Inferior parietal cortex (tissue), 1 donor: ENCODE results near the gene UBE3B.

ENCODE experiments used
- DNase-seq: peaks from one replicate; pipeline ENCODE4 v3.0.0-alpha.2; 2016; ENCODE audit errors: extremely low spot score

The UBE3B gene

DNA sequence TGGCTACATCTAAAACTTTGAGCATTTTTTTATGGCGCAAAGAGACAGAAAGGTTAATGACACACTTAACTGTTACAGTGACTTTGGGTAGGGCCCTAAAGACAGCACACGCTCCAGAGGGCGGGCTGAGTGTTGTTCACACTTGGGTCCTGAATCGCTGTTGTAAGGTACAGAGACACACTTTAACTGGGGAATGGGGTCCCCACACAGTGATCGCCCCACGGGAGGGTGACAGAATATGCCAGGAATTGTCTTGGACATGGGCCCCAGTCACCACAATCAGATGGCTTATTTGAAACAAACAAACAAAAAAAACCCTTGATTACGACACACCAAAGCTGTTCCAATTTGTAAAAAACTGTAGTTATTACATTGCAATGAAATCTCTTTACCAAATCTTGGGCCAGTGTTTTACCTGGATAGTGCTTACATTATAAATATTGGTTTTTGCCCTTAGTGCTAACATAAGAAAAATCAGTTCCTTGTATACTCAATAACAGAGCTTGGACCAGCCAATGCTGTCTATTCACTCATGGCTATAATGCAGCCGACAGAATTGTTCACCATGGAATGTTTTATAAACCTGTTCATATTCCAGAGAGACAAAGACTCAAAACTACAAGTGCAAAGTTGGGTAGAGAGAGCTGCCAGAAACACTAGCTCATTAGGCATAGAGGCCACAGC, 28.6 kb upstream of the UBE3B start:
- DNase-seq = no peak

DNA sequence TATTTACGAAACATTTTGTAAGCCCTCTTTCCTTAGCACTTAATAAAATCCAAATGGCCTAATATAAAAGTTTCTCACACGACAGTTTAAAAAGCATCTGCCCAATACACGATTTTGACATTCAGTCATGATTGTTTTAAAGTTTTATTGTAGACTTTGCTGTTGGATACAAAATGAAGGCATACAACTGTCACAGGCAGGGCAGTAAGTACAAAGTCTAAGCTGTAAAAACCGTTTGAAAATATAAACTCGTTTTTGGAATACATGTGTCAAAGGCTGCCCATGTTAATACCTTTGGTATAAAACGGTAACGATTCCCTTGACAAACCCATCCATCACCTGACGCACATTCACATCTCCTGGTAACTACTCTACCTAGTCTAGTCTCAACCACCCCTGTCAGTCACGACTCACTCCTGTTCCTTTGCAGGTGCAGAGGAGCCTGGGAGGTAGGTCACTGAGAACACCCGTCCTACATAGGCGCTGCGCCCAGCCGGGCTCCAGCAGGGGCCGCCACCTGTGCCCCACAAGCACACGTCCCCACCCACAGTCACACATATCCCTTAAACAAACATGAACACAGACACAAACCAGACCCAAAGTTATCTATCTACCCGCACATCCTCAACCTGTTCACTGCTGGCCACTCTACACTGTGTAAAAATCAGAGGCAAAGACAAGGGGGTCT, 27.4 kb upstream of the UBE3B start:
- DNase-seq = no peak

DNA sequence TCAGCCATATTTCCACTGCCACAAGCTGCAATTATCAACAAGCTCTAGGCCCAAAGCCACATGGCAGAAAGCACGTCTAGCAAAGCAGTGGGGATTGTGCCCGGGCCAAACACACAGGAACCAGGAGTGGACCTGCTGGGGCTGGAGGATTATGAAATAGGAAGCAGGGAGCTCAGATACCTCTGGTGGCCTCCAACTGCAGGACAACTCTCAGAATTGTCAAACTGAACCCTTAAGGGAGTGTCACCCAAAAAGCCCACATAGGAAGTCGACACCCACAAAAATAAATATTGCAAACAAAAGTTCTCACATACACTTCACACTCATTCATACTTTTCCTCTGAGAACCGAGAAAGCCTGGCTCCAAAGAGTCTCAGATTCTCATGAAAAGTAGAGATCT, 26.5 kb upstream of the UBE3B start:
- DNase-seq = no peak

DNA sequence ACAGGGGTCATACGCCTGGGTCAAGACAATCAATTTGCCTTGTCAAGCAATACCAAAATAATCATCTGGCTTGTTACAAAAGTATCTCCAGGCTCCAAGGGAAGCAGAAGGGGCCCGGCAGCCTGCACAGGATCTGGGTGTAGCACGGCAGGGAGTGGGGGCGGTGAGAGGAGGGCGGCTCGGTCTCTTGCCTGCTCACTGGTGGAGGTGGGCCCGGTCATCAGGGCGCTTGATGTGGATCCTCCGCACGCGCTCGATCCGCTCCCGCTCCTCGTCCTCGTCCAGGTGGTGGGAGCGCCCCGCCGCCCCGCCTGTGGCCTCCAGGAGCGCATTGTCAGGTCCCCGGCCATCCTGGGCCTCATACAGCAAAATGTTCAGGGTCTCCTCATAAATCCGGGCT, 26.0 kb upstream of the UBE3B start:
- DNase-seq = no peak

DNA sequence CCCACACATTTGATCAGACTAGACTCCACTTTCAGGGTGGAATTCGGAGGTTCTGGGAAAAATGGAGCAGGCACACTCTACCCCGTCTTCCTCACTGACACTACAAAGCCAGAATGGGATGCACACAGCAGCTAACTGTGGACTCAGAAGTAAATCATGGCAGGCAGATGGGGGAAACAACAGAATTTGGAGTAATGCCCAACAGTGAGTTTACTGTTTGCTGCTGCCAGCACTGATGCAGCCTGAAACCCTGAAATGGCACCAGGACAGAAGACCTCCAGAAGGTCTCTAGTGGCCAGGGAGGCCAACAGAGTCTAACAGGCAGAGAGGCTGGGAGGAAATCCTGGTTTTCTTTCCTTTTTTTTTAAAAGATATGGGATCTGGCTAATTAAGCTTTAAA, 24.9 kb upstream of the UBE3B start:
- no peak for DNase-seq

DNA sequence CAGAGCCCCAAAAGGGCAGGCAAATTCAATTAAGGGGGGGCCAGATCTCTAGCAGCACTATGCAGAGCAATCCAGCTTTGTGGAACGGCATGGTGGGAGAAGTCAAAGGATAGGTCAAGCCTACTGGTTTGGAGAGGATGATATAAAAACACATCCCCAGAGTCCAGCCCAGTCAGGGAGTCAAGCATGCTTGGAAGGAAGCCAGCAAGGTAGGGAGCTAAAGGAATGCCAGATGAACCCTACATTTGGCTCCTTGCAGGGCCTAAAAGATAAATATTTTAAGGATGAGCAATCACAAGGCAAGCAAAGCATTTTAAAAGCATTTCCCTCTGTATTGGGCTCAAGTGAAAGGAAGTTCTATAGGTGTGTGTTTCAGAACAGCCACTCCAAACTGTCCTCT, 21.7 kb upstream of the UBE3B start:
- no peak for DNase-seq

DNA sequence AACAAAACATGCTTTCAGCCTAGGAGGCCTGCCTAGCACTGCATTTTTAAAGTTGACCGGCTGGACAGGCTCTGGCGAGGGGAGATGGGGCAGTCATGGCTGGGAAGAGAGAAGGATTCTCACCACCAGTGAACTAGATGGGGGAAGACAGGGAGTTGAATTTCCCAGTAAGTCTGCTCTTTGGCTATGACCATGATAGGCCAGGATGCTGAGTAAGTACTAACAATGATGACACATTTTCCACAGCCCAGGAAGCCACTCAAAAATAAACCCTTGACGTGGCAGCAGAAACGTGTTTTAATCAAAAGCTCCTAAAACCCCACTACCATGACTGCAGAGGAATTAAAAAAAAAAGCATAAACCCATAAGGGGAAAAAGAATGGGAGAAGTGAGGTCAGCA, 19.3 kb upstream of the UBE3B start:
- no peak for DNase-seq

DNA sequence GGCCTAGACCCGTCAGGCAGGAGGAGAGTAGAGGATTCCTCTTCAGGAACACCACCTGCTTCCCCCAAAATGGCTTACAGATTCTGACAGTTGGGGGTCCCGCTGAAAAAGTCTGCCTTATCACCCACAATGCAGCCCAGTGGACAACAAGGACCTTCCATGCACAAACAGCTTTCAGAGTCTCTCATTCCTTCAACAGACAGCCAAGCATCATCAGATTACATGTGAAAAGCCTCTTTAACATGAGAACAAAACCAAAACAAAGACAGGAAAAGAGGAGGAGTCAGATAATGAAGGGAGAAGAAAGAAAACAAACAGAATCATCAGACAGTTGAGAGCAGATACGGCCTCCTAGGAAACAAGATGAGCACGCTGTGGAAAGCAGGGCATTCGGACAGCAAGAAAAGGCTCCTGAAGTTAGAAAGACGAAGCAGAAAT, 18.6 kb upstream of the UBE3B start:
- DNase-seq = peak; percentile 25

DNA sequence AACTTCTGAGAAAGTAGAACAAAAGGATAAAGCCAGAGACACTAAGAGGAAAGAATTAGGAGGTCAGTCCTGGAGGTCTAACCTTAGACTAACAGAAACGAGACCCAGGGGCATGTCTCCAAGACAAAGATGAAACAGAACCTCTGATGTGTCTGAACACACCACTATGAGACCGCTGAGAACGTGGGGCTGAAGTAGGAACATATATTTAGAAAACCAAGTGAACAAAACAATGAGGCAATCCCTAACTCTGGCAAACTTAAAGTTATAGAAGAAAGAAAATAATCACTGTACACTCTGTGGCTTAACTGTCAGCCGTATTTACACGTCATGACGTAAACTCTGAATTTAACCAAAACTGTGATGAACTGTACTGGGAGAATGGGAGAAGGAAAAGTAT, 18.2 kb upstream of the UBE3B start:
- DNase-seq = no peak

DNA sequence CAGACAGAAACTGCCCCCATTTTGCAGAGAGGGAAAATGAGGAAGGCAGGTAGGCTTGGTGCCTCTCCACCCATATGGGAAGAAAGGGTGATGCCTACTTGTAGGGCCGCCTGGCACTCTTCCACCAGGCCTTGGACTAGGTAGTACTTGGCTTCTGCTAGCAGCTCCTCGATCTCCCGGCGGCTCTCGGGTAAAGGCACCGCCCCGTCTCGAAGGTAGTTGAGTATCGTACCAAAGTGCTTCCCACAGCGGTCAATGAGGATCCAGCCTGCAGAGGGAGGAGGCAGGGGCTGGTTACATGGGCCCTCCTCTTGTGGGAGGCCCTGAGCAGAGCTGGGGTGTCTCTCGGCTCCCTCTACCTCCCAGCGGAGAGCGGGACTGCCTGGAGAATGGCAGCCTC, 16.9 kb upstream of the UBE3B start:
- DNase-seq = no peak

DNA sequence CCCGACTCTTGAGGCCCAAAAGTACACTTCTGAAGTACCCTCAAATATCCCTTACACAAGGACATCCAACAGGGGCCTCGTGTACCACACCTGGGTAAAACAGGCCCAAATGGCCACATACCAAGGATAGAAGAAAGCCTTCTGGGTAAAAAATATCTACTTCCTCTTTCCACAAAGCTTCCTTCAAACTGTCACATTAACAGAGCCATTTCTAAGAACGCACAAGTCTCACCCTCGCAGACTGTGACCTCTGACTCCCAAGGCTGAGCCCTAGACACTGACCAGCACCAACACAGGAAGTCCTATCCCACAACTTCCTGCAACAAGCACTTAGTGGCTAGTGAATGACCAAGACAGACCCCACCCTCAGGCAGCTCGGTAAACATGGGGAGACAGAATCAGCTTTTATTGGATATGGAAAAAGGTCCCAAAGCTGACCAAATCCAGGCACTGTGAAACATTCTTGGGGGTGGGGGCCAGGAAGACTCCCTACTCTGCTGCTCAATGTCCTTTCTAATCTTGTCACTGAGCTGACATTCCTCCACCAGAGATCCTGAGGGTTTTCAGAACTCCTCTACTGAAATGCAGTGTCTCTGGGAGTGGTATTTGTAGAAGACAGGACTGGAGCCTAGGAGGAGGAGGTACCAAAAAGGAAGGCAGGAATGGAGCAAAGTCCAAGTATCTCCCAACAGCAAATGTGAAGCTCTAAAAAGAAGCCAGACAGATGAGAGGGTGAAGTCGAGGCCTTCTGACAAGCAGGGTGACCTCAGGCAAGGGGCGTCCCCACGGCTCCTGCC, 16.2 kb upstream of the UBE3B start:
- peak; percentile 37 for DNase-seq

DNA sequence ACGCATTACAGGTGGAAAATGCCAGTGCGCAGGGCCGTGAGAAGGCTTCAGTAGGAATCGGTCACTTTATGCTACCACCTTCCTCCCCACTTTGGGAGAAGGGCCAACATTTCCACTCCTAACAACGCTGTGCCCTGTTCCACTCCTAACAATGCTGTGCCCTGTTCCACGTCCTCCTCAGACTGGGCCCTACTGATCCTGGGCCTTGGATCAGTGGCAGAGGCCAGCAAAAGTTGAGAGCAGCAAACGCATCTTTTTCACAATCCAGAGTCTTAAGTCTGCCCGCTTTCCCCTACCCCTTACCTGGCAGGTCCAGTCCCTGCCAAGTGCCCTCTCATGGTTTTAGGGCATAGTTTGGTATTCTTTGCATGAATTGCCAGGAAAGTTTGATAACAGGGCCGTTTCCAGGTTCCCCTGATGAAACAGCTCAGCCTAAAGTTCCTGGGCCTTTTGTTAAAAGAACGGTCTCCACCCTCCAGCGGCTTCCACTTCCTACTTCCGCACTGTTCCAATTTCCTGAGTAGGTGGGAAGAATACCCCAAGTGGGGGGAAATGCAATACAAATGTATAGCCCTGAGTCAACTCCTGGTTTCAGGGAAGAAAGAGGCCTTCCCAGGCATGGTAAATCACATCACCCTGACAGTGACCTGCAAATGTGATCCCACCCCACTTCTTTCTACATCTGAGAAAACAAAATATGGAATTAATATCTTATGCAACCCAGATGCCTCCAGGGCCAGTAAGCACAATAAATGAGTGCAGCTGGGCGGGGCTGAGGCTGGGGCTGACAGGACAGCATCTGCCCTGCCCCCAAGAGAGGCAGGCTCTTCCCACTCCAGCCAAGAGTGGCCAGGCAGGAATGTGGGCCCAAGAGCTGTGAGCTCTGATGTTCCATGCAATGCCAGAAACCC, 15.3 kb upstream of the UBE3B start:
- peak; percentile 25 for DNase-seq

DNA sequence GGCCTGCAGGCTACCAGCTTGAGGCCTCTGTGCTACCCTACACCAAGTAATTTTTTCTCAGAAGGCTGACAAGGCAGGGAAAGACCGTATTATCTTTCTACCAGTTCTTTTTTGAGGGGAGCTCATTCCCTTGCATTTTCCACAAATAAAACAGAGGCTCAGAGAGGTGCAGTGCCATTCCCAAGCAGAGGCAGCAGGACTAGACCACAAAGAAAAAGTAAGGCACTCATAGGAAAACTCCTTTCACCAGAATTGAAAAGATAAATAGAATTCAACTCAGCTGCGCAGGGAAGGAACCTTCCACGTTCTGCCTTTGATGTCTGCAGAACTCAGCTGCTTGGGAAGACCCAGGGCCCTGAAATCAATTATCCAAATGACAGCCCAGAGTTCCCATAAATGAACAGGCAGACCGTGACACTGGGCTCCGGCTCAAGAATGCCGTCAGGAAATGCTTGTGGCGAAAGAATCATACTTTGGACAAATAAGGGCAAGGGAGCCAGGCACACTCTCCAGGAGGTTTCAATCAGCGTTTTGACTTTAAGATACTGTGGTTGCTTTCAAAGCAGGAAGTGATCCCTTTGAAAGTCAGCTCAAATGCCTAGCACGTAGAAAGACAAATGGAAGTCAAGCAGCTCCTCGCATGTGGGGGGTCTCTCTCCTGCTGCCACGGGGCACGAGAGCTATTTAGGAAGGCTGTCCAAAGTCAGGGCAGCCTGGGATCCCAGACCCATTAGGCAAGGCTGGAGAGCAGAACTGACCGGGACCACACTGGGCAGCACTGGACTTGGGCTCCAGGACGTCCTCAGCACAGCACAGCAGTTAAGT, 14.4 kb upstream of the UBE3B start:
- peak; percentile 20 for DNase-seq

DNA sequence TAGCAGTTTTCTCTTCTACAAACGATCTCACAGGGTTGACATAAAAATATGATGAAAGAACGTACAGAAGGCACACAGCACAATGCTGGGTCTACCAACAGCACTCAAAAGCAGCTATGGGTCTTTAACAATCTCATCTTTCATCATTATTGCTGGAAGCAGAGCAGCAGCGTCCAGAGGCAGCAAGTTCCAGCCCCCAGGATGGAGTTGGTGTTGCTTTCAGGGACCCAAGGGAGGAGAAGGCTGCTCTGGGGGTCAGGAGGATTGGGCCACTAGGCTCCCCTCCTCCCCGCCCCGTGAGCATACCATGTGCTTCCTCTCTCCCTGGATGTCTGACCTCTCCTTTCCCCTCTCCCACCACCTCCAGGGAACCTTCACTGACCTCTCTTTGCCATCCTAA, 13.7 kb upstream of the UBE3B start:
- no peak for DNase-seq

DNA sequence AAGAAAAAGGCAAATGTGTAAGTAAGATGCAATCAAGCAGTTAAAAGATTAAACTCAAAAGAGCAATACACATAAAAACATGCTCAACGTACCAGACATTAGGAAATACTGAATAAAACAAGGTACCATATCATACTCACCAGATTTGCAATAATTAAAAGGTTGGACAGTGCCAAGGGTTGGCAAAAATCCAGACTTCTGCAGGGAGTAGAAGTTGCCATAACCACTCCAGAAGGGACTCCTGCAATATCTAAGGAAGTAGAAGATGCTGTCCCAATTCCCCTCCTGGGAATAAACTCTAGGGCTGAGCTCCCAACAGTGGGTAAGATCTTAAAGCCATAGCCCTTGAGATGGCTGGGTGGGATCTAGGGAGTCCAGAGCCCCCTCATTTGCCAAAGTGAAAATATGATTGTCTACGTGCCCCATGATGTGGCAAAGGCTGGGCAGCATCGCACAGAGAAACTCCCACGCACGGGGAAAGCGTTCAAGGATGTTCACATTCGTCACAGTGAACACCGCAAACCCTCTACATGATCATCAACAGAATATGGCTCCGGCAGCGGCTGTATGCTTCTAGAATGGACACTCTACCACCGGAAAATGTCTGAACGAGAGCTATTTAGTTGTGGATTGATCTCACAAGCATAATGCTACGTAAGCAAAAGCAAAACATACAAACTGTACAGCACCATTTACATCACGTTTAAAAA, 12.6 kb upstream of the UBE3B start:
- DNase-seq = no peak

DNA sequence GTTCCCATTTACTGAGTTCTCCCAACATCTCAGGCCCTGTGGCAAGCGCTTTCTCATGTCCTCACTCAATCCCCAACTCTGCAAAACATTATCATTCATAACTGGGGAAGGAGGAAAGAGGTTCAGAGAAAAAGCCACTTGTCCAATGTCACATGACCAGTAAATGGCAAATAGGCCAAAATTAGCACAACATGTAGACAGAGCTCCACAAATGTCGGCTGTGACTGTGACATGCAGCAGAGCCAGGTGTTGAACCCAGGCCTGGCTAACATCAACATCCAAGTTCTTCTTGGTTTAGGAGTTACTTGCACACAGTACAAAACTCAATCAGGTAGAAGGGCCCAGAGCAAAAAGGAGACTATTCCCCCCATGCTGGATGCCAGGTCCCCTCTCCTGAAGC, 11.1 kb upstream of the UBE3B start:
- DNase-seq = no peak

DNA sequence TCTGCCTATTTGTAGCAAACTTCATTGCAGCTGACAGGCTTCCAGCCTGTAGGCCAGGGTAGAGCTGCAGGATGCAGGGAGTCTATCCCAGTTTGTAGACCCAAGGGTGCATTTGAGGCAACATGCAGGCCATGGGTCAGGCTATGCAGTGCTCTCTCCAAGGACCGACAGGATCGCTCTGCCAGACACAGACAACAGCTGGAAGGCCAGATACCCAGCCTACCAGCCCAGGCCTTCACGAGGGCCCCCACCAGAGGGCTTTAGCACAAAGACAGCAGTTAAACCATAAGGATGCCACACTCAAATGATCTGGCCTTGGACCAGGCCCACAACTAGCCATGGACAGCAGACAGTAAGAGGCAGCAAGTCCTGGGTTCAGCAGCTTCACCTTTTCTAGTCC, 10.6 kb upstream of the UBE3B start:
- DNase-seq = no peak

DNA sequence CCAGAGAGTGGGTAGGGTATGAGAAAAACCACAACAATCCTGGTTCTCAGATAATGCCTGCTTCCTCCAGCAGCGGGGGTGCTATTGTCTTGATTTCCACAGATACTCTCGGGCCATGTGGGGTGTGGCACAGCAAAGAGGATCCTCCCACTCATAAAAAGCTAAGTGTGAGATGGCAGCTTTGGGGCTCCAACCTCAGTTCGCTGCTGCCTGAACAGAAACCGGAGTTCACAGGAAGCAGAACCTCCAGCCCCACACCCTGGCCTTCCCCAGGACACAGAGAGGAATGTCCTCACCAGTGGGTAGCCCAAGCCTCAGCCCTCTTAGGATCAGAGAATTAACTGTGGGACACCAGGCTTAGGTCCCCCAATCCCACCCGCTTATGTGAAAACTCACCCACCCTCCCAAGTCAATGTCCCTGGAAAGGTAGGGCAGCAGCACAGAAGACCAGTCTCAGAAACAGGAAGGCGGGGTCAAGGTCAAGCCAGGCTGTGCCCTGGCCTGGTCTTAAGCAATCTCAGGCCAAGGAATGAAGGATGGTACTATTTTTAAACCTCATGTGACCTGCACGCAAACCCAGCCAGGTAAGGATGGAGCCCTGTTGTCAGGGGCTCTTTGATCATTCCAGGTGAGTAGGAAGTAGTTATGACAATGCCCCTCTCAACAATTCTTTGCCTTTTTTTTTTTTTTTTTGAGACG, 9.3 kb upstream of the UBE3B start:
- DNase-seq = no peak

DNA sequence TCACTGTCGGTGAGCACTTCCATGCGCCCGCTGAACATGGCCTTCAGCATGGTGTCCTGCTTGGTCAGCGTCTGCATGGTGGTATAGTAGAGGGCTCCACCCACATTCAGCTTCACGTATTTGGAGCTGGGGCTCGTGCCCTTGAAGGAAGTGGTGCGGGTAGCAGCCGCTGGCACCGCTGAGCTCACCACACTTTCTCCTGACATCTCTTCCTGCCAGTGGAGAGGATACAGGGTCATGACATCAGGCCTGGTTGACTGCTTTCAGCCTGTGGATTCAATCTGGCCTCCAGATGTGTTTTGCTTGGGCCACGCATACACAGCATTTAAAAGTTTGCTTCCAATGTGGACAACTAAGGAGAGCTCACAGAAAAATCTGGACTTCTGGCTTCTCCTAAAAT, 7.9 kb upstream of the UBE3B start:
- DNase-seq = no peak

DNA sequence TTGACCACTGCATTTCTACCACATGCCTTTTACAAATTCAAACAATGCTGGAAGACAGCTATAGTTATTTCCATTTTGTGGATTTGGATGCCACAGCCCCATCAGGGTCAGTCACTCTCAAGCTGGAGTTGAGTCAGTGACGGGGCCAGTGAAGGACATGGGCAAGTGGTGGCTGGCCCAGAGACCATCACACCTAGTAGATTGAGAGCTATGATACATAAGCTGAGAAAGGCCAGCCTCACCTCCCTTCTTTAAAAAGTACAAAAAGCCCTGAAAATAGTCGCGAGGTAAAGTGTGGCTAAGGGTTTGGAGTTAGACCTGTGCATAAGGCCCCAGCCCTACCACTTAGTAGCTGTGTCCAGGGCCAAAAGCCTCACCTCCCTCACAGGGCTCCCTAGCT, 4.4 kb upstream of the UBE3B start:
- no peak for DNase-seq
